IPS DF 4.7 (cell line): ENCODE data around the gene LYZL4.

Experiments used
- DNase-seq: peaks from one replicate; pipeline ENCODE4 v3.0.0-alpha.2; 2013; ENCODE audit warnings: low spot score; ENCODE audit errors: extremely low read depth

The LYZL4 gene

DNA sequence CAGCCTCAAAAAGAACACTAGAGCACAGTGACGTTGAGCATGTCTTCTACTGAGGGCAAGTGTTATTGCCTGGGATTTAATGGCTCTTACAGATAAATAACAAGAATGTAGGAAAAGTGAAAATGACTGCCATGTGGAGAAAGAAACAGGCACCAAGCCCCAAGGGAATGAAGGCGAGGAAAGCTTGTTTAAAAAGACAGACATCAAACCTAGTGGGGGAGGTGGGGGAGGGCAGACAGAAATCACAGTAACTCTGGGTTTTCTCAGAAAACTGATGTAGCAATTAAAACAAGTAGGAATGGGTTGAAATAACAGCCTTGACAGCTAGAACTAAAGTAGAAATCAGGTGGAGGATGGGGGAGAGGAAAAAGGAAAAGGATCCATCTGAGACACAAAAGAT lies 18.4 kb upstream of the LYZL4 start:
- DNase-seq: no peak

- no peak for DNase-seq
These were observed 15.5 kb upstream of the LYZL4 start for GRCh38 chr3:42425736-42426407.

DNA sequence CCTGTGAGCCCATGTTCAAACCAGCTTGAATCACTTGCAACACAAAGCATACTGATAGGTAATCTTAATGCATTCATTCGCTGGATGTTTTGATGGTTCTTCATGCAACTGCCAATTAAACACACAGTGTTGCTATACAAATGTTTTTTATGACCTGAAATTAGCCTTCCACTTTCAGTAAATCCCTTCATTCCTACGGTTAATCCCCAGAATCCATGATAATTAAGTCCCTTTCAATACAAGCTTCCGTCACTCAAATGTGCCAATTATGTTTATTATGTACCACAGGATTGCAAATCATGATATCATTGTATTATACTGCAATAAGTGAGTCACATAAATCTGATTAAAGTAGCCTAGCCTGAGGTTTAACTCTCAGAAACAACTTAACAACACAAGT lies 14.5 kb upstream of the LYZL4 start:
- DNase-seq: no peak

DNA sequence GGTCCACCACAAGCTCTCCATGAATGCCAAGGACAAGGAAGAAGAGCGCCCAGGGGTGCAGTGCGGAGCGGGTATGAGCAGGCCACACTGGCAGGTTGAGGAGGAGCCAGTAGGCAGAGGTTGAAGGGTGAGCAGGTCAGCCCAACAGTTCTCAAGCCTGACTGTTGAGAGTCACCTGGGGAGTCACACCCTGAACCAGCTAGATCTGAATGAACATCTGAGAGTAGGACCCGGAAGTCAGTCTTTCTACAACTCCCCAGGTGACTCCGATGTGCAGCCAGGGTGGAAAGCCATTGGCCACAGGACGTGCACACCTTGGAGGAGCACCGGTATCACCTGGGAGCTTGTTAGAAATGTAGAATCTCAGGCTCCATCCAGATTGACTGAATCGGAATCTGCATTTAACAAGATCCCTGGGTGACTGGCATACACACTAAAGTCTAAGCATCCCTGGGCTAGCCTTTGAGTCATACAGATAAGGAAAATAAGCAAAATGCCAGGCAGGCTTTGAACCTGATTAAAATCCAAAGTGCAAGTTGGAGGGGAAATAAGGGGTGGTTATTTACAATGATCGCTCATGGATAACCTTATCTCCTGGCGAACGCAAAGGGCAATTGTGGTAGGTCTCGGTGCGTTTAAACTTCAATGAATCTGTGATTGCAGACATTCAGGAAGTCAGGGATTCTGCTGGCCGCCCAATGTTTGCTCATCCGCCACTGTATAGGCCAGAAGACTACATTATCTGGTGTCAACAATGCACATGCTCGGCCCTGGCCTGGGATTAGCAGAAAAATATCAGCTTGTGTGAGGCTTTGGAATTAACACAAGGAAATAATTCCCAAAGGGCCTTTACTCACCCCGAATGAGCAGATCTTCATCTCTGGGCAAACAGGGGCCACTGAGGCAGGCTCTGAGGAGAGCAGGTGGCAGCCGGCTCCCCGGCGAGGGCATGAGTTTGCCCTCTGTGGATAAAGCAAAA lies 11.7 kb upstream of the LYZL4 start:
- no peak for DNase-seq

- DNase-seq: no peak
These were observed 9.2 kb upstream of the LYZL4 start for GRCh38 chr3:42419563-42419962.

- no peak for DNase-seq
These were observed 2.2 kb upstream of the LYZL4 start for GRCh38 chr3:42412526-42413155.

DNA sequence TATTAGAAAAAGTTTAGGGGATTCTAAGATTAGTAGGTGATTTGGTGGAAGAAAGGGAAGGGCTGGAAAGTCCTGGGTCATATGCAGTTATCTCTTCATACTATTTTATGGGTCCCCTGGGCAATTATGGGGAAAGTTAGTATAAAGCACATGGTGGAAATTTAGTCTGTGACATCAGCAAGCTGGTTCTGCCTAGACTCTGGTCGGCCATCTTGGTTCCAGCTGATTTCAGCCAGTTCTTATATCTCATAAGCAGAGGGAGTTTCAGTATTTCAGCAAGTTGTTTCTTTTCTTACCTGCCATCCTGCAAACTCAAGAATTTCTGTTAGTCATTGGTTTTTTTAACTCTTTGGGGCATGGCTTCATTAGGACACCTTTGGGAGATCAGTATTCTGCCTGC lies 1.0 kb upstream of the LYZL4 start:
- no peak for DNase-seq

DNA sequence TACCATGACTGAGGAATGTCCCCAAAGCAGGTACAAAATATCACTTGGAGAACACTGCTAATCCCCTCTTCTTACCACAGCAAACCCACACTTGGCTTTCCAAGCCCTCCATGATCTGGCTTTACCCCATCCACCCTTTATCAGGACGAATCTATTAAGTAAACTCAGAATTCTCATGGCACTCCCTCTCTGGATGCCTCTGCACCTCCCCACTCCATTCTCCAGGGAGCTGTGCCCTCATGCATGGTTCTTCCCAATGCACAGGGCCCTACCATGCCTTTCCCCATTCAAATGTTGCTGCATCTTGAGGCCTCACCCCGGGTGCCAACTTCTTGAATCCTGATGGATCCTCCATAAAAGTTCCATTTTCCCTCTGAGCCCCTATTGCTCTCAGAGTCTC lies 2.3 kb downstream of the LYZL4 start:
- DNase-seq: no peak

DNA sequence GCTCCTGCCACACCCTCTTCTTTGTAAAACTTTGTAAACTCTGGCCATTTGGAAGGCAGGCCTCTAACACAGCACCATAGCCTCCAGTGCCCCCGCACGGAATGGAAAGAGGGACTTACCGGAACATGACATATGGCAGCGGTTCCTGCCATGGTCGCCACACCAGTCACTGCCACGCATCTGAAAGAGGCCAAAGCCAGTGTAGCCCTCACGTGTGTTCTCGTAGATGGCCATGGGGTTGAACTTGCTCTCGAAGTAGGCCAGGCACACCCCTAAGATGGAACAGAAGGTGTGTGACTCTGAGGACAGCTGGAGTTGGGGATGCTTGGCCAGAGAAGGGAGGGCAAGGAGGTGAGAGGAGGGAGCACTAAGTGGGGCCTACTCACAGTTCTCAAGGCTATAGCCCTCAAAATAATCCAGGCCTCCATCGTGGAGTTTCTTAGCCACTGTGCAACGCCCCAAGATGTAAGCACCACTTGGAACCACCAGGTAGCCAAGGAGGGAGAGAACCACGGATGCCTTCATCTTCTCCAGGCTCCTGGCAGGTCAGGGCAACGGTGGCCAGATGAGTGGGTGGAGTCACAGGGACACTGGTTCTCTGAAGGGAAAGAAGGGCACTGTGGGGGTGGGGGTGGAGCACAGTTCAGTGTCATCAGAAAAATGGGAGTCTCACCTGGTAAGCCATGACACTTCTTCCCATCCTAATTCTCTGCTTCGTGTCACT lies 3.5 kb downstream of the LYZL4 start:
- DNase-seq: no peak

DNA sequence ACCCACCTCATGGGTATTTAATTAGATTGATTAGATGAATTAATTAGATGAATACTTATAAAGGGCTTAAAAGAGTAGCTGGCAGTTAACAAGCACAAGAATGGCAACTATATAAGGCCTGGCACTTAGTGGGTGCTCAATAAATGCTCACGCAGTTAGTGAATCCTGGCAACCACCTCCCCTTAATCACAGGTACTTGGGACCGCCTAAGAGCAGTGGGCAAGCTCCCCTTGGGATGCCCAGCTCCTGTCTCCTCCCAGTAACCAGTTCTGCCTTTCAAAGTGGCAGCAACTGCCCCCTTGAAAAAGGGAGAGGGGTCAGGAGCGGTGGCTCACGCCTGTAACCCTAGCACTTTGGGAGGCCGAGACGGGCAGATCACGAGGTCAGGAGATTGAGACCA lies 4.6 kb downstream of the LYZL4 start:
- DNase-seq: no peak

DNA sequence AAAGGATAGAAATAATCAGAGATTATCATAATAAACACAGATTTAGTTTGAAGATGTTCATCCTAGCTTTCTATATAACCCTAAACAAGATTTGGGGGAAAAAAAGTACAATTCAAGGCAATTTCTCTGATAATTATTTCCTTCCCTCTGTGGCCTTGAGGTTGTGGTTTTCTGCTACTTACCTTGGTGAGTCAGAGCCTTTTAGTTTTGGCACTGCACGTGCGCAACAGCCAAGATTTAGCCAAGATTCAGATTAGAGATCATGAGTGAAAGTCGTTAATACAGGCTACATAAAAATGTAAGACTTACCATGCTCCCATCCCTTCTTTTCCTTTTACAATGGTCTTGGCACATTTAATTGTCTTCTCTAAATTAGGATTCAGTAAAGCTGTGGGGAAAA lies 6.7 kb downstream of the LYZL4 start:
- no peak for DNase-seq

DNA sequence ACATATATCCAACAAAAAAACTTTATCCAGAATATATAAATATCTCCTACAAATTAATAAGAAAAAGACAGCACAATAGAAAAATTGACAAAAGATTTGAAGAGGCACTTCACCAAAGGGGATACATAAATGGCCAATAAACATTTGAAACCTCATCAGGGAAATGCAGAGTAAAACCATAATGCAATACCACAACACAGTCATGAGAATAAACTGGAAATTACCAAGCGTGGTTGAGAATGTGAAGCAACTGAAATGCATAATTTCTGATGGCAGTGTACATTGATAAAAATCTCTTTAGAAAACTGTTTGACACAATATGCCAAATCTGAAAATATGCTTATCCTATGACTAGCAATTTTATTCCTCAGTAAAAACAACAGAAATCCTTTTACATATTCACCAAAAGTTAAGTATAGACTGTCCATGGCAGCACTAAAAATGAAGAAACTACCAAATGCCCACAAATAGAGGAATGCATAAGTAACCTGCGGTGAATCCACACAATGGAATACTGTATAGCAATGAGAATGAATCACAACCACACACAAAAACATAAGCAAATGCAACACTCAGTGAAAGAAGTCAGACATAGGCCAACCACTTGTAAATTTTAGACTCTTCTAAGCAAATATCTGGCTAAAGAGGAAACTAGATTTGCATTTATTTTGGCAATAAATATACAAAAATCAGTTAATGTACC lies 7.9 kb downstream of the LYZL4 start:
- no peak for DNase-seq

GRCh38 chr3:42398080-42398479 lies 12.3 kb downstream of the LYZL4 start:
- no peak for DNase-seq

DNA sequence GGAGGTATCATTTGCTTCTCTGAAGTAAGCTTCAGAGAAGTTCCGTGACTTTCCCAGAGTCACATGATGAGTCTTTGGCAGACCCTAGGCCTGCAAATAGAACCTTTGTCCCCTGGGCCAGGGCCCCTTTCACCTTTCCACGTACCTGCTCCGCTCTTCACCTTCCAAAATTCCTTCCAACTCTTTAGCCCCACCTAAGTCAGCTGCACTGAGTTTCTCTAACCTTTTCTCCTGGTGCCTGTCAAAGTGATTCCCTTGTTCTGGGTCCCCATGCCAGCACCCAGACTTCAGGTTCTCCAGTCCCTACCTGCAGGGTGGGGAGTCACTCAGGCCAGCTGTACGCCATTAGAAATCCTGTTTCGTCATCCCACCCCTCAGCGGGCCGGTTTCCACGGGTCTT lies 12.8 kb downstream of the LYZL4 start:
- no peak for DNase-seq

DNA sequence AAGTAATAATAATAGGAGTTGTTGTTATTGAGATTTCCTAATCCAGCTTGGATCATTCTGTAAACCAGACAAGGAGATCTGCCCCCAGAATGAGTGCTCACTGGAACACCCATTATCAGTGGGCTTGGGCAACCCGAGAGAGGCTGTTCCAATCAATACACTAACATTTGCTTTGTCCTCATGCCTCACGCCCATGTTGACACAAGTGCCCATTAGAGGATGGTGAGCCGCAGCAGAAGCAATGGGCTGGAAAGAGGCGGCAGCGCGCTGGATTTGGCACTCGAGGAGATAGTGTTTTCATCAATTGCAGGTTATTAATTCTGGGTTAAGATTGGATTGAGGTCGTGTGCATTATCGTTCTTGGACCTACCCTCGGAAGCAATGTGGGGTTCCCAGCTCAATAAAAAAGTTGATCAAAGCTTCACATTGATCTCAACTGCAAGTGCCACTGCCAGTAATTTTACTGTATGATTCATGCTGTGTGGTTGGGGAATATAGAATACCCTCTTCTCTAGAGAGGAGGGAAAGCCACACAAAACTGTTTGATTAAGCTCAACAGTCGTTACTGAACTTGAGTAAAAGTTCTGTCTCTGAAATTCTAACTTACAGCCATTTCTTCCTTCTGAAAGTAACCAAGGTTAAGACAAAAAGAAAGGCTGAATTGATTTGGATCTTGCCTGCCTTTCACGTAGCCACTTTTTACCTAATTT lies 15.7 kb downstream of the LYZL4 start:
- no peak for DNase-seq

DNA sequence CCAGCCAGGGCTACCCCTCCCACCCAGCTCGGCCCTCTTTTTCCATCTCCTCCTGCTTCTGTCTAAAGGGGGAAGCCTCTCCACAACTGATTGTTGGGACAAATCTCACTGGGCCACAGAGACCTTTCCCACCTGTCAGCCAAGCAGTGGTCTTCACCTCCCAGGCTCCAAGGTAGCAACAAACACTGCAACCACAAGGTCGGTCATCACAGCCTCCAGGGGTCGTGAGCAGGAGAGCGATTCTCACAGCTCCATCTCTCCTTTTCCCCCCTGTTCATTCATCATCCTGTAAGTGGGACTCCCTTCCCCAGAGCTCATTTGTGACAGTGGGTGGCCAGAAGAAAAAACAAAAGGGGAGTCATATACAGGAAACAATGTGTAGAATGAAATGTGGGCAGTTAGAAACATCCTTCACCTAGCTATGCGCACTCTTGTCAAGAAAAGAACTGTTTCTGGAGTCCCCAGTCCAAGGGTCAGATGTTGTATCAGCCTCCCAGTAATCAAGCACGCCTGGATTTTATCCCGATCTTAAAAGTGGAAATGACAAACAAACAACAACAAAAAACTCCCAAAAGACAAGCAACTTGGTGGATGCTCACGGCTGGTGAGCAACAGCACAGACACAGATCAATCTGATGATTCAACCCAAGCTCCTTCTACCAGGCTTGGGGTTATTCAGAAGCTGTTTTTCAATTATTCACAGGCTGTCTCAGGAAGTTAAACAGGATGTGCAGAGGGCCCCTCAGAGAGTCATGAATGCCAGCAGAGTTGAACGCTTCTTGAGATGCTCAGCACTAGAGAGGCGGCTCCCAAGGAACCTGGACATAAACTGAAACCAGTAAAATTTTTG lies 22.4 kb downstream of the LYZL4 start:
- no peak for DNase-seq

- no peak for DNase-seq
These were observed 28.8 kb downstream of the LYZL4 start for GRCh38 chr3:42381551-42382082.

GRCh38 chr3:42377681-42378080 lies 32.7 kb downstream of the LYZL4 start:
- DNase-seq: no peak

DNA sequence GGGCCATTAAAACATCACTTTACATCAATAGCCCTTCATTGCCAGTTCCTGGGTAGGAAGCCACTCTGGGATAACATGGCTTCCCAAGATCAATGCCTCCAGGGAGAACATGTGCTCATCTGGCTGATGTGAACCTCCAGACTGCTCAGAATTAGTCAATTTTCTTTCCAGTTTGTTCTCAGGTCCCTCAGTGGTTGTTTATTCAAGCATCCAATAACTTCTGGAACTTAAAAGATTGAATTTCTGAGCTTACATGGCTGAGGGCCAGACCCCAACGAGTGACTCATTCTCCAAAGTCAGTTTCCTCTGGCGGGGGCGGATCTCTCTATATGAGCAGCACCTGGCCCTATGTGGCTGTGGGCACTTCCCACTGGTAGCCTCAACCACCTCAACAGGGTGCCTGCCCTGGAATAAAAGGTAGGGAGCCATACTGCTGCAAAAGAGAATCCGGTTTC lies 34.0 kb downstream of the LYZL4 start:
- DNase-seq: no peak
